Measurements from ENCODE around the gene HS3ST4. TPM values are rescaled to one million over a fixed set of nuclear protein-coding genes. Genes with fewer than 3 reads are reported as not detected.

HS3ST4 gene
- not detected in 2 replicates for total RNA-seq (2014; rRNA removed; shearing (Covaris generic))
- not detected in 2 replicates for polyA plus RNA-seq (2015; cell fraction: cytosol; rRNA removed)
- not detected in 2 replicates for polyA plus RNA-seq (2015; cell fraction: nucleus; rRNA removed)

- no peak for DNase-seq (ENCODE audit: low read depth)
These were observed at the start of gene HS3ST4 for GRCh38 chr16:25691519-25692091. TSS of gene HS3ST4 (plus strand) at chr16:25691959.

- no peak for DNase-seq (ENCODE audit: low read depth)
These were observed 48.1 kb upstream of the HS3ST4 start for GRCh38 chr16:25643633-25644032.

- no peak for DNase-seq (ENCODE audit: low read depth)
These were observed 35.1 kb upstream of the HS3ST4 start for GRCh38 chr16:25656639-25657038.

GRCh38 chr16:25676820-25677219 lies 14.9 kb upstream of the HS3ST4 start:
- DNase-seq (ENCODE audit: low read depth), result no peak

DNA sequence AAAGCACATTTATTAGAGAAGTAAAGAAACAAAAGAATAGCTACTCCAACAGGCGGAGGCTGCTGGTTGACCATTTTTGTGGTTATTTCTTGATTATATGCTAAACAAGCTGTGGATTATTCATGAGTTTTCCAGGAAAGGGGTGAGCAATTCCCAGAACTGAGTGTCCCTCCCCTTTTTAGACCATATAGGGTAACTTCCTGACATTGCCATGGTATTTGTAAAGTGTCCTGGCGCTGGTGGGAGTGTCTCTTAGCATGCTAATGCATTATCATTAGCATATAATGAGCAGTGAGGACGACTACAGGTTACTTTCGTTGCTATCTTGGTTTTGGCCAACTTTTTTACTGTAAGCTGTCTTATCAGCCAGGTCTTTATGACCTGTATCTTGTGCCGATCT lies 12.2 kb upstream of the HS3ST4 start:
- no peak for DNase-seq (ENCODE audit: low read depth)

DNA sequence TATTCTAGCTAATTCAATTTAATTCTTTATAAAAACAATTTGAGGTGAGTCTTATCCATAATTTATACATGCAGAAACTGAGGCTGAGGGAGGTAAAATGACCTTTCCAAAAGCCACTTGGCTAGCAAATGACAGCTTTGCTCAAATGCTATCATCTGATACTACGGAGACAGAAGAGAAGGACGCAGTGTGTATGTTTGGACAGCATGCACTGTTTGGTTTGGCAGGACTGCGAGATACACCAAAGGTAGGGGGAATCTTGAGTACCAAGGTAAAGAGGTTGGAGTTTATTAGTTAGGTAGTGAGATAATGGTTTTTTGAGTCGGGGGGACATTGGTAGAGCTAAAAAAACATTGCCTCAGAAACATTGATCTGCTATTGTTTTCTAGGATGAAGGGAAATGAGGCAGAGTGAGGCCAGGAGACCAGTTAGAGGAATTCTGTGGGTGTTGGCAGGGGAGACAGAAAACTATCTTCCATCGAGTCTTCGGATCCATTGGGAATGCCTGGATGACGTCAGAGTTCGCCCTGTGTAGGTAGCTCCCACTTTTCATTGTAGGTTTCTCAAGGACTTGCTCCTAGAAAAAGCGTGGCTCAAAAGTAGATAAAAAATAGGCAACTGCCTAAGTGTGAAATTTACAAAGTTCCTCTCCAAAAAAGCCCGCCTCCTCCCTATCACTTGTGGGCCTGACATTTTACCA lies 2.5 kb upstream of the HS3ST4 start:
- DNase-seq (ENCODE audit: low read depth), result no peak

- no peak for DNase-seq (ENCODE audit: low read depth)
These were observed 1.1 kb upstream of the HS3ST4 start for GRCh38 chr16:25690552-25691143.

- no peak for DNase-seq (ENCODE audit: low read depth)
These were observed 587 bp downstream of the HS3ST4 start for GRCh38 chr16:25692351-25692741.

- no peak for DNase-seq (ENCODE audit: low read depth)
These were observed 1.2 kb downstream of the HS3ST4 start for GRCh38 chr16:25692742-25693508.

DNA sequence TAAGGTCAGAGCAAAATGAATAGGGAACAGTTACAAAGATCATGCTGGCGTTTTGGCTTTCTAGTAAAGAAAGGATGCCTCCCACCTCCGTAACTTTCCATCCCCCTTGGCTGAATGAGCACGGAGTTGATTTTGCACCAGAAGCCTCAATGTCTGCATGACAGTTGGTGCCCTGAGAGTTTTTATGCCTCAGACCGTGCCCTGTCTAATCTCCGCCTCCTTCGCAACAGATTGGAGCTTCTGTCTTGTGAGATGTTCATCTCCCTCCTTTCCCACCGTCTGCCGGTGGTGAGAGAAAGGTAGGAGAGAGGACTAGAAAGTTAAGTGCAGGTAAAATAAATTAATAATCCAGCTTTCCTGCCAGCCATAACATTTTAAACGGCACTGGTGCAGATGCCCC lies 1.9 kb downstream of the HS3ST4 start:
- no peak for DNase-seq (ENCODE audit: low read depth)

- DNase-seq (ENCODE audit: low read depth), result no peak
These were observed 7.3 kb downstream of the HS3ST4 start for GRCh38 chr16:25699069-25699468.

GRCh38 chr16:25700547-25700946 lies 8.8 kb downstream of the HS3ST4 start:
- no peak for DNase-seq (ENCODE audit: low read depth)

DNA sequence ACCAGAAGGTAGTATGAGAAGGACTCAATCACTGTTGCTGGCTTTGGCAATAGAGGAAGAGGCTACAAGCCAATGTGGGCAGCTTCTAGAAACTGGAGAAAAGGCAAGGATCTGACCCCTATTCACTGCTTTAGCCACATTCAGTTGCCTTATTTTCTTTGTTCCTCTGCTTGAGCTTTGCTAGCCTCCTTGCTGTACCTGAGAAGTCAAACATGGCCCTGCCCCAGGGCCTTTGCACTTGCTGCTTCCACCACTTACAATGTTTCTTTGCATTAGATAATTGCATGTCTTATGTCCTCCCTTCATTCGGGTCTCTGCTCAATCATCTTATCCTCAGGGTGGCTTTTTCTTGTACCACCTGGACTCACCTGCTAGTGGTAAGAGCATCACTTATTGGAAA lies 15.8 kb downstream of the HS3ST4 start:
- no peak for DNase-seq (ENCODE audit: low read depth)

- peak; percentile 15 for DNase-seq (ENCODE audit: low read depth)
These were observed 16.3 kb downstream of the HS3ST4 start for GRCh38 chr16:25707982-25708583.

- no peak for DNase-seq (ENCODE audit: low read depth)
These were observed 17.5 kb downstream of the HS3ST4 start for GRCh38 chr16:25709213-25709612.

GRCh38 chr16:25713785-25714570 lies 22.2 kb downstream of the HS3ST4 start:
- DNase-seq (ENCODE audit: low read depth), result peak; percentile 23

GRCh38 chr16:25716186-25716585 lies 24.4 kb downstream of the HS3ST4 start:
- no peak for DNase-seq (ENCODE audit: low read depth)

DNA sequence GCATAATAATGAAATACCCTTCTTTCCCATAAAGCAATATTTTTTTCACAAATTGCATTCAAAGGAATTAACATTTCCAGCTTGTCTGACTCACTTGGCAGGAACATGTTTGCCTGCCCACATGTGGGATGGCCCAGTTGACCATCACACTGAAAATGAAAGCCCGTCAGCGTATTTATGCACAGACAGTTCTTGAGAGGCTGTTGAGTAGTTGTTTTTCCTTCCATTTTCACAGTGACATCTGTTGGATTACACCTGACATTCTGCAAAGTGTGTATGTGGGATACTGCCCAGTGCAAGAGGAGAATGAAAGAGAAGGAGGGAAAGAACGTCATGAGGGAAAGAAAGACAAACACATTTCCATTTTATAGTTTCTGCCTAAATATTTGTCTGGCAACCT lies 29.7 kb downstream of the HS3ST4 start:
- no peak for DNase-seq (ENCODE audit: low read depth)

GRCh38 chr16:25726430-25727098 lies 34.8 kb downstream of the HS3ST4 start:
- no peak for DNase-seq (ENCODE audit: low read depth)
